Gastrocnemius medialis (tissue), 4 donors: ENCODE data around the gene CNGA2.

ENCODE experiments used
- CTCF ChIP-seq, 5 experiments: fragments of 450-650 bp in 3 of 5; fragments of 200-600 bp in 2 of 5; sonication (generic) in 2 of 5; IDR thresholded peaks in 4 of 5; conservative IDR thresholded peaks in 1 of 5; 1 replicate in 4 of 5; 2 replicates in 1 of 5; pipeline ENCODE4 v1.5.1; 2016 to 2019; ENCODE audit warnings: antibody characterized with exemption in 5 of 5, mild to moderate bottlenecking in 3 of 5, moderate library complexity in 3 of 5
- POLR2A ChIP-seq, 2 donors: fragments of 450-650 bp; IDR thresholded peaks; one replicate each; pipeline ENCODE4 v1.6.1; 2017; ENCODE audit warnings: antibody characterized with exemption in 2 of 2, mild to moderate bottlenecking in 2 of 2, moderate library complexity in 2 of 2

DNA sequence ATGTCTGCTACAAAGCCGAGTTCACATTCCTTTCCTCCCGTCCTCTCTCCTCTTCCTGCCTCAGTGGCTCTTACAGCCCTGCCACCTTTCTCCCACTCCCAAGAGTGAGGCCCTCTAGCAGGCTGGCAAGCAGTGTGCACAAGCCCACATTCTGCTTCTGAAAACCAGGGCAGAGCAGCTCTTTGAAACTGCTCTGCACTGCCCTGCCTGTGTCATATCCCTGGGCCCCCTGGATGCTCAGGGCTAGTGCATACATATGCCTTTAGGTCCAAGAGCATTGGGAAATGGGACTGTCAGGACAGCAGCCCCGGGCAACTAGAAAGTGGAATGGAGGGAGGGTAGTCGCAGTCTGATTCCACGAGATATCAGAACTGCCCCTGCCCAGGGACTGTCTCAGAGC, 42.4 kb downstream of the CNGA2 start:
- TF ChIP-seq CTCF (IDR thresholded peaks at IDR 0.05 in 4 of 5, conservative IDR thresholded peaks at IDR 0.05 in 1 of 5) (no peak), POLR2A (IDR thresholded peaks at IDR 0.05) (no peak)
